Natural killer cell (primary cell): Measurements from ENCODE around the gene OR9A2. TPM values are rescaled to one million over a fixed set of nuclear protein-coding genes. Genes with fewer than 3 reads are reported as not detected.

Experiments used
- ATAC-seq, 3 donors: fragments of 150-1000 bp in 2 of 3; fragments of 200-7000 bp in 1 of 3; cut with Tn5 transposase; 1 replicate in 1 of 3; 2 replicates in 2 of 3; pipeline ENCODE4 v1.10.0; 2021; ENCODE audit warnings: mild to moderate bottlenecking in 2 of 3, moderate library complexity in 2 of 3
- DNase-seq, 2 donors: peaks; one replicate each; pipeline versions ENCODE4 v3.0.0 to v3.0.0-alpha.2; 2013 to 2021; ENCODE audit warnings: mixed read lengths in 1 of 2
- H3K27ac ChIP-seq: one replicate; pipeline ENCODE4 v1.5.1; 2013; ENCODE audit warnings: mild to moderate bottlenecking, low read length
- H3K27me3 ChIP-seq: one replicate; pipeline ENCODE4 v1.6.1; 2013; ENCODE audit warnings: low read length; ENCODE audit not compliant: control insufficient read depth, insufficient read depth
- H3K36me3 ChIP-seq: one replicate; pipeline ENCODE4 v1.6.1; 2013; ENCODE audit warnings: low read length; ENCODE audit not compliant: control insufficient read depth, insufficient read depth
- H3K4me1 ChIP-seq: one replicate; pipeline ENCODE4 v1.6.1; 2013; ENCODE audit warnings: low read length; ENCODE audit not compliant: control insufficient read depth, insufficient read depth
- H3K4me3 ChIP-seq: one replicate; pipeline ENCODE4 v1.5.1; 2013; ENCODE audit warnings: low read length
- H3K9me3 ChIP-seq: one replicate; pipeline ENCODE4 v1.6.1; 2013; ENCODE audit warnings: low read length; ENCODE audit not compliant: control insufficient read depth, insufficient read depth
- H3K27ac Mint-ChIP-seq, 2 donors: one replicate each; pipeline ENCODE4 v1.8.0; 2022; ENCODE audit warnings: mild to moderate bottlenecking in 2 of 2, mixed read lengths in 2 of 2, moderate library complexity in 1 of 2
- H3K27me3 Mint-ChIP-seq, 2 donors: one replicate each; pipeline ENCODE4 v1.8.0; 2022; ENCODE audit warnings: low read depth in 2 of 2, mixed read lengths in 2 of 2
- H3K36me3 Mint-ChIP-seq: one replicate; pipeline ENCODE4 v1.8.0; 2022; ENCODE audit warnings: mixed read lengths
- H3K4me1 Mint-ChIP-seq, 2 donors: one replicate each; pipeline ENCODE4 v1.8.0; 2022; ENCODE audit warnings: mixed read lengths in 2 of 2
- H3K4me3 Mint-ChIP-seq: one replicate; pipeline ENCODE4 v1.8.0; 2022; ENCODE audit warnings: mild to moderate bottlenecking, moderate library complexity, mixed read lengths
- H3K9me3 Mint-ChIP-seq, 2 donors: one replicate each; pipeline ENCODE4 v1.8.0; 2022; ENCODE audit warnings: mixed read lengths in 2 of 2
- CTCF ChIP-seq: fragments of 200-600 bp; IDR thresholded peaks from one replicate; pipeline ENCODE4 v1.8.0; 2022; ENCODE audit warnings: antibody characterized with exemption
- WGBS: methylation state at CpG from one replicate; pipeline ENCODE4 v1.1.7; 2013; ENCODE audit warnings: missing lambda C conversion rate; ENCODE audit not compliant: insufficient coverage; 5-methylcytosine and 5-hydroxymethylcytosine counted together
- intact Hi-C: fragments of 100-400 bp; cut with micrococcal nuclease; formaldehyde crosslinking; loops from one replicate; pipeline ENCODE4 v1.14.2; 2022
- total RNA-seq, 4 donors: library from RNA; stranded (reverse); fragments of 120-200 nt in 1 of 4; gene quantifications; one replicate each; pipeline versions ENCODE4 v1.2.3 to v1.2.4, GENCODE V29; 2013 to 2022

The OR9A2 gene
- total RNA-seq, 3 donors from 2014 or later (not counting 1 experiment from before 2014, with no cell fraction given) = not detected

- no peaks in the 10 kb centered on the region for H3K36me3 Mint-ChIP-seq
- no peak overlapping the region for H3K27ac ChIP-seq
Observed at GRCh38 chr7:143069912-143070500, 43.1 kb upstream of the OR9A2 start.

GRCh38 chr7:143068446-143068845, 41.5 kb upstream of the OR9A2 start:
- Histone ChIP-seq H3K4me3 (no peak overlapping the region), H3K9me3 (no peaks in the 10 kb centered on the region), H3K4me1 (no peaks in the 10 kb centered on the region), H3K27ac (no peak overlapping the region), H3K36me3 (no peaks in the 10 kb centered on the region), H3K27me3 (no peaks in the 10 kb centered on the region)
- H3K36me3 Mint-ChIP-seq = no peaks in the 10 kb centered on the region
- ATAC-seq (no peak), DNase-seq (no peak)
- no peaks in the 10 kb centered on the region for H3K9me3 Mint-ChIP-seq
- no peaks in the 10 kb centered on the region for H3K4me1 Mint-ChIP-seq
- peaks cover 6 to 12% of the 10 kb centered on the region in 2 donors for H3K27me3 Mint-ChIP-seq
- H3K27ac Mint-ChIP-seq = no peak overlapping the region
- WGBS = 86% methylated on average over 2 of the region's 2 CpGs
- intact Hi-C loops = no loop called here
- no peak for TF ChIP-seq CTCF
- H3K4me3 Mint-ChIP-seq = no peak overlapping the region

More at GRCh38 chr7:143069912-143070500, 43.1 kb upstream of the OR9A2 start:
- intact Hi-C loops = no loop called here
- Mint-ChIP-seq H3K4me1 (no peaks in the 10 kb centered on the region), H3K9me3 (no peaks in the 10 kb centered on the region), H3K4me3 (no peak overlapping the region), H3K27me3 (peaks cover 6 to 24% of the 10 kb centered on the region in 2 donors), H3K27ac (no peak overlapping the region)
- no peak for ATAC-seq
- Histone ChIP-seq H3K27me3 (no peaks in the 10 kb centered on the region), H3K4me3 (no peak overlapping the region), H3K9me3 (no peaks in the 10 kb centered on the region), H3K36me3 (no peaks in the 10 kb centered on the region), H3K4me1 (no peaks in the 10 kb centered on the region)
- no peak for TF ChIP-seq CTCF
- no peak for DNase-seq
- WGBS = 83% methylated on average over 6 of the region's 6 CpGs

GRCh38 chr7:143063741-143064140, 36.8 kb upstream of the OR9A2 start:
- H3K36me3 Mint-ChIP-seq = no peaks in the 10 kb centered on the region
- no peaks in the 10 kb centered on the region for H3K4me1 Mint-ChIP-seq
- no peak for ATAC-seq
- Histone ChIP-seq H3K4me1 (no peaks in the 10 kb centered on the region), H3K27me3 (no peaks in the 10 kb centered on the region), H3K4me3 (no peak overlapping the region), H3K27ac (no peak overlapping the region), H3K36me3 (no peaks in the 10 kb centered on the region), H3K9me3 (no peaks in the 10 kb centered on the region)
- intact Hi-C loops = no loop called here
- TF ChIP-seq CTCF = no peak
- H3K9me3 Mint-ChIP-seq = peaks cover 0 to 3% of the 10 kb centered on the region in 2 donors
- no peak overlapping the region for H3K4me3 Mint-ChIP-seq
- no peak for DNase-seq
- 71% methylated on average over 3 of the region's 3 CpGs for WGBS
- H3K27me3 Mint-ChIP-seq = peaks cover 7 to 13% of the 10 kb centered on the region in 2 donors
- no peak overlapping the region for H3K27ac Mint-ChIP-seq

- no peaks in the 10 kb centered on the region for H3K4me1 Mint-ChIP-seq
- H3K4me3 Mint-ChIP-seq = no peak overlapping the region
- no peaks in the 10 kb centered on the region for H3K9me3 Mint-ChIP-seq
- no peaks in the 10 kb centered on the region for H3K27me3 ChIP-seq
- intact Hi-C loops = no loop called here
- no peak overlapping the region for H3K4me3 ChIP-seq
- H3K4me1 ChIP-seq = no peaks in the 10 kb centered on the region
- H3K9me3 ChIP-seq = no peaks in the 10 kb centered on the region
- peaks cover 7 to 14% of the 10 kb centered on the region in 2 donors for H3K27me3 Mint-ChIP-seq
- DNase-seq (no peak), ATAC-seq (no peak)
- no peaks in the 10 kb centered on the region for H3K36me3 Mint-ChIP-seq
- no peaks in the 10 kb centered on the region for H3K36me3 ChIP-seq
- no peak overlapping the region for H3K27ac Mint-ChIP-seq
- no peak overlapping the region for H3K27ac ChIP-seq
- TF ChIP-seq CTCF = no peak
Observed at GRCh38 chr7:143055754-143056153, 28.8 kb upstream of the OR9A2 start.
